ENCODE data around the gene ATG2B. TPM values are rescaled to one million over a fixed set of nuclear protein-coding genes. Genes with fewer than 3 reads are reported as not detected.

The ATG2B gene
- total RNA-seq, 1 donor from 2014 or later, result 21.0 TPM

GRCh38 chr14:96284008-96284407 lies 79.1 kb downstream of the ATG2B start:
- ATAC-seq (ENCODE audit: low read depth) (no peak), DNase-seq (no peak)
- intact Hi-C loops (cut with micrococcal nuclease), result no loop called here
- TF ChIP-seq, protein P1, sequence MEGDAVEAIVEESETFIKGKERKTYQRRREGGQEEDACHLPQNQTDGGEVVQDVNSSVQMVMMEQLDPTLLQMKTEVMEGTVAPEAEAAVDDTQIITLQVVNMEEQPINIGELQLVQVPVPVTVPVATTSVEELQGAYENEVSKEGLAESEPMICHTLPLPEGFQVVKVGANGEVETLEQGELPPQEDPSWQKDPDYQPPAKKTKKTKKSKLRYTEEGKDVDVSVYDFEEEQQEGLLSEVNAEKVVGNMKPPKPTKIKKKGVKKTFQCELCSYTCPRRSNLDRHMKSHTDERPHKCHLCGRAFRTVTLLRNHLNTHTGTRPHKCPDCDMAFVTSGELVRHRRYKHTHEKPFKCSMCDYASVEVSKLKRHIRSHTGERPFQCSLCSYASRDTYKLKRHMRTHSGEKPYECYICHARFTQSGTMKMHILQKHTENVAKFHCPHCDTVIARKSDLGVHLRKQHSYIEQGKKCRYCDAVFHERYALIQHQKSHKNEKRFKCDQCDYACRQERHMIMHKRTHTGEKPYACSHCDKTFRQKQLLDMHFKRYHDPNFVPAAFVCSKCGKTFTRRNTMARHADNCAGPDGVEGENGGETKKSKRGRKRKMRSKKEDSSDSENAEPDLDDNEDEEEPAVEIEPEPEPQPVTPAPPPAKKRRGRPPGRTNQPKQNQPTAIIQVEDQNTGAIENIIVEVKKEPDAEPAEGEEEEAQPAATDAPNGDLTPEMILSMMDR (IDR thresholded peaks at IDR 0.05), result no peak
- H3K27me3 Mint-ChIP-seq, result no peaks in the 10 kb centered on the region
- ChIA-PET POLR2A (no interaction called here), CTCF (no interaction called here)
- no peaks in the 10 kb centered on the region for H3K9me3 Mint-ChIP-seq
- H3K36me3 Mint-ChIP-seq (ENCODE audit: low read depth), result peaks cover 56% of the 10 kb centered on the region
- H3K4me3 Mint-ChIP-seq, result no peak overlapping the region
- H3K4me1 Mint-ChIP-seq, result no peaks in the 10 kb centered on the region
- no peak overlapping the region for H3K27ac Mint-ChIP-seq

DNA sequence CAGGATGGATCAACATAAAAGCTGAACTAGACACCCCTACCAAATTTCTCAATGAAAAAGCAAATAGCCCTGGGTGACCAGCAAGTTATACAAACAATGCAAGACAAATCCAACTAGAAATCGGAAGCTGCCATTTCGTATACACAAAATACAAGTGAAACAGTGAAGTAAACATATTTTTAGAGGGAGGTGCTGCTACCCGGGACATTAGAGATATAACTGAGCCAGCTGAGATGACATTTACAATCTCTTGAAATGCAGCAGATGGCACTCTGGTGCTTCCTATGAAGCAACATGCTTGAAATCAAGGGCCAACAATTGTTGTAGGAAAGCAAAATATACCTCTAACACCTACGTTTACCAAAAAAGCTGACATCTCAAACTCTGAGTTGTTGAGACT lies 81.7 kb downstream of the ATG2B start:
- CTCF ChIA-PET, result no interaction called here
- intact Hi-C loops (cut with micrococcal nuclease), result no loop called here
- ATAC-seq (ENCODE audit: low read depth) (no peak), DNase-seq (no peak)
- Mint-ChIP-seq H3K9me3 (peaks cover 3% of the 10 kb centered on the region), H3K27ac (no peak overlapping the region), H3K36me3 (ENCODE audit: low read depth) (peaks cover 36% of the 10 kb centered on the region), H3K4me1 (no peaks in the 10 kb centered on the region), H3K27me3 (no peaks in the 10 kb centered on the region), H3K4me3 (no peak overlapping the region)
- POLR2A ChIA-PET, result no interaction called here
- TF ChIP-seq, protein P1 (IDR thresholded peaks at IDR 0.05), result no peak

GRCh38 chr14:96280104-96280503 lies 83.0 kb downstream of the ATG2B start:
- Mint-ChIP-seq H3K27ac (no peak overlapping the region), H3K9me3 (peaks cover 3% of the 10 kb centered on the region), H3K27me3 (no peaks in the 10 kb centered on the region), H3K4me1 (peaks cover 2% of the 10 kb centered on the region), H3K4me3 (no peak overlapping the region), H3K36me3 (ENCODE audit: low read depth) (peaks cover 24% of the 10 kb centered on the region)
- intact Hi-C loops (cut with micrococcal nuclease), result no loop called here
- ATAC-seq (ENCODE audit: low read depth), result no peak
- POLR2A ChIA-PET, result no interaction called here
- no peak for DNase-seq
- CTCF ChIA-PET, result no interaction called here
- TF ChIP-seq, protein P1 (IDR thresholded peaks at IDR 0.05), result no peak

DNA sequence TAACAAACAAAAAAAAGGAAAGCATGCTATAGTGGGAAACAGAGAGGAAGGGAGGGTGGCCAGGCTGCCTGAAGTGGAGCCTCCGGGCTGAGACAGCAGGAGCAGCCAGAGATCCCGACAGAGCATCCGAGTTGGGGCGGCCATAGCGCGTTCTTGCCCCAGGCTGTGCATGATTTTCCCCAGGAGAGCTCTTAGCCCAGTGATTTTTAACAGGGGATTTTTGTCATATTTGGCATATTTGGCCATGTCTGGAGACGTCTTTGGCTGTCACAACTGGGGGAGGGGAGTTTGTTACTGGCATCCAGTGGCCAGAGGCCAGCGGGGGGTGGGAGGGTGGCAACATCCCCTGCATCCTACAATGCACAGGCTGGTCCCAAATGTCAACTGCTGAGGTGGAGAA lies 83.6 kb downstream of the ATG2B start:
- ChIA-PET POLR2A (no interaction called here), CTCF (no interaction called here)
- Mint-ChIP-seq H3K27me3 (no peaks in the 10 kb centered on the region), H3K4me3 (no peak overlapping the region), H3K4me1 (peaks cover 2% of the 10 kb centered on the region), H3K36me3 (ENCODE audit: low read depth) (peaks cover 20% of the 10 kb centered on the region), H3K27ac (no peak overlapping the region), H3K9me3 (peaks cover 3% of the 10 kb centered on the region)
- DNase-seq (no peak), ATAC-seq (ENCODE audit: low read depth) (no peak)
- intact Hi-C loops (cut with micrococcal nuclease), result no loop called here
- TF ChIP-seq, protein P1 (IDR thresholded peaks at IDR 0.05), result no peak

GRCh38 chr14:96277890-96278289 lies 85.3 kb downstream of the ATG2B start:
- no peak overlapping the region for H3K27ac Mint-ChIP-seq
- TF ChIP-seq, protein P1 (IDR thresholded peaks at IDR 0.05), result no peak
- peaks cover 3% of the 10 kb centered on the region for H3K9me3 Mint-ChIP-seq
- ChIA-PET CTCF (interaction anchor here (0.9 kb wide), 1 partner anchor 177 kb away, joined by 6 read pairs; no protein-coding TSS in a partner anchor), POLR2A (no interaction called here)
- no peaks in the 10 kb centered on the region for H3K27me3 Mint-ChIP-seq
- intact Hi-C loops (cut with micrococcal nuclease), result no loop called here
- DNase-seq (no peak), ATAC-seq (ENCODE audit: low read depth) (no peak)
- H3K4me3 Mint-ChIP-seq, result no peak overlapping the region
- peaks cover 2% of the 10 kb centered on the region for H3K4me1 Mint-ChIP-seq
- peaks cover 8% of the 10 kb centered on the region for H3K36me3 Mint-ChIP-seq (ENCODE audit: low read depth)
